NCI-H1436 treated with DMSO at 0.1 percent for 48 hours (cell line): ENCODE data around the gene CFAP221.
"Not testable (repeated sequence)": the region's sequence is repeated elsewhere in the genome, so short reads cannot be mapped to it uniquely, and the experiment has no call there.

ENCODE experiments used
- DNase-seq: peaks from one replicate; lab custom pipeline; 2025; lab: John Stamatoyannopoulos, UW

CFAP221 gene

DNA sequence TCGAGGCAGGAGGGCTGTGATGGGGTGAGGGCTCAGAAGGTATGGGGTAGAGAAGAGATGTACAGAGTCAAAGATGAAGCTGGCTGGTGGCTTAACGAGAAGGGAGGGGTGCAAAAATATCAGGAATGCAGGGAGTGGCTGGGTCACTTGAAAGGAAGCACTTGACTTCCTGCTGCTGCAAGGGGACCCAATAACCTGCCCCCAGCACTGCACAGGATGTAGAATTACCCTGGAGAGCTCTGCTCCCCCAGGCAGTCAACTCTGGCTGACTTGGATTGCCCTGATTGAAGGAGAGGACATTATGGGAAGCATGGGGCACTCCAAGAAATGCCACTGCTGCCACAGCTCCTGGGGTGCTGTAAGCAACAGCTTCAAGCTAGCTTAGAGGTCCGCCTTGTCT, 41.8 kb downstream of the CFAP221 start:
- DNase-seq, result no peak

GRCh38 chr2:119590873-119591272, 46.6 kb downstream of the CFAP221 start:
- no peak for DNase-seq

DNA sequence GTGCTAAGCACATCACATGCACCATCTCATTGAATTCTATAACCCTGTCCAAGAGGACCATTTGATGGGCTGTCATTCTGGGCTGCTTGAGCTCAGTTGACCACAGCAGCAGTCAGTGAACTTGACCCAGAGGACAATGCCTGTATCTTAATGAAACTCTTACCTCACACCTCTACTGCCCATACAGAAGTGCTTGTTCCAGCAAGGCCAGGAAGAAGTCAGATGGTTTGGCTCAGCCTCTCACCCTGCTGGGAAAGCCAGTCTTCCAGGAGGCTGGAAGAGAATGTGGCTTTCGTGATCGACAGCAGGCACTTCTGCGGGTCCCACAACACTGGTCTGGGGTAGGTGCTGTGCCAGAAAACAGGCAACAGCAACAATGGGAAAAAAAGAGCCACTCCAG, 47.3 kb downstream of the CFAP221 start:
- DNase-seq, result no peak

DNA sequence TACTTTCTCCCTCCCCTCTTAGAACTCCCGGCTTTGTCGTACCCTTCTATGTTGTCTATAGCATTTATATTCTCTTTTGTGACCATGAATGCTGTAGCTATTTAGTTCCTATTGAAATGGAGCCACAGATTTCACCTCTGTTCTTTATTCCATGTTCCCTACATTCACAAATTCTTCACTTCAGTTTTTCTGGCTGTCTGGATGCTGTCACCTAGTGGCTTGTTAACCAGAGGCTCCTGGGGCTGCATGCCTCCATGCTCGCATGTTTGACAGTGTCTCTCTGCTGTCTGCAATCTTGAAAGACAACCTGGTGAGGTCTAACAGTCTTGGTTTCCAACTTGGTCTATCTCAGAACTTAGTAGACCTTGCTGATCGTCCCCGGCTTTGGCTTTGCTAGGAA, 48.2 kb downstream of the CFAP221 start:
- no peak for DNase-seq

- DNase-seq, result no peak
Observed at GRCh38 chr2:119596638-119597037, 52.4 kb downstream of the CFAP221 start.

DNA sequence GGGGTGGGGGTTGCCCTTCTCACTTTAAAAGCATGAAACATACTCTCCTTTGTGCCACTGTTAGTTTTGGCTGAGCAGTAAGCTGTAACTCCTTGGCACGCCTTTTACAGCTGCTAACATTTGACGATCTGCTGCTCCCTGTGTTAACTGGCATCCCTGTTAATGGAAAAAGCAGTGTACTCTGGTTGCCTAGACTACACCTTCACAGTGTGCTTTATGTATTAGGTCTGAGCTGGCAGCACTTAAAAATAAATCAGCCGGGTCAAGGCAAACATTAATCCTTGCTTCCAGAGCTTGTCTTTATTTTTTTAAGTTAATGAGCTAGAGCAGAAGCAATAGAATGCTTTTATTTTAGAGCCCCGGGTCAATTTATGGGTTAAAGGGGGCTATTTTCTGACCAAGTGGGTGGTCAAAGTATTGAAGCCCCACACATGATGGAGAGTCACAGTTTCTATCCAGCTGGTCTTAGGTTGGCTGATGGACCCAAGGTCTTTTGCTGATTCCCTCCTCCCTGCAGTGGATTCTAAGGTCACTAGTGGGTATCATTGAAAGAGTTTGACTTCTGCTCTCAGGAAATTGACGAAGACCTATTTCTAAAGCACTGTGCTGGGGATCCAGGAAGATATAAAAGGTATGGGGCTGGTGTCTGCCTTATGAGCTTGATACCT, 54.5 kb downstream of the CFAP221 start:
- no peak for DNase-seq

DNA sequence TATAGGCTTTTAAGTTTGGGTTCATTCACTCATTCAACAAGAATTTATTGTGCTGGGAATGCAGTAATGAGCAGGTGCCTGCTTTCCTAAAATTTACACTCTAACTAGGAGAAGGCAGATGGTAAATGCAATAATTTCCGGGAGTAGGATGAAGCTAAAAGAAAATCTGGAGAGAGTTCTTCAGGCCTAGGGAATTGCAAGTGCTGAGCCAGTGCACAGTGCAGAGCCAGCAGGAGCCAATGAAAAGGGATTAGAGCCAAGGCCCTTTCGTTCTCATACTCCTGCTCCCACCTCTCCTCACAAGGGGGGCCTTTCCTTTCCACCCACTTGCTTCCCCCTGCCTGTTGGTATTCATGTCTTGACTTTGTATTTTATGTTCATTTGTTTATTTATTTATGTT, 55.1 kb downstream of the CFAP221 start:
- no peak for DNase-seq

GRCh38 chr2:119605096-119605495, 60.8 kb downstream of the CFAP221 start:
- no peak for DNase-seq

DNA sequence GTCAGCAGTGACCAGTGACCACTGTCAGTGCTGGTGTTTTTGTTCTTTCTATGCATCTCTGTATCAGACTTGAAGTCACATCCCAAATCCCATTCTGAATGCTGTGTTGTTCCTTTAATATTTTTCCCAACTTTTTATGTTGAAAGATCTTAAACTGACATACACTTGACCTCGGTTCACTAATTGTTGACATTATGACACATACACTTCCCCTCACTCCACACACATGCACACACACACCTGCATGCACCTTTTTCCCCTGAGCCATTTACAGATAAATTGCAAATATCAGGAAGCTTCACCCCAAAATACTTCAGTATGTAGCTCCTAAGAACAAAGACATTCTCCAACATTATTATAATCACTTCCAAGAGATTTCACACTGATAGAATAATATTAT, 62.4 kb downstream of the CFAP221 start:
- no peak for DNase-seq

DNA sequence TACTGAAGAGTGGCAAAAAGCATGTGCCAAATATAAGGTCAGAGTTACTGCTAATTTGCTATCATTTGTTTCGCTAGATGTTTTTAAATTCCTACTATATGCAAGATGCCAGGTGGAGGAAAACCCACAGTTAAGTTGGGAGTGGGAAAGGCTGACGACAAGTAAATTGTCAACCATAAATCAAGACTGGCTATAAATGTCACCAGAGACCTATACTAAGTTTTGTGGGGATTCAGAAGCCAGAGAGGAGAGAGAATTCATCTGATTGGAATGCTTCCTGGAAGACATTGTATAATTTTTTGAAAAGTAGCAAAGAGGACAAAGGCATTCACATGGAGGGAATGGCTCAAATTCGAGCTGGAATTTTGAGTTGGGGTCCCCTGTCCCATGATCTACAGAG, 64.3 kb downstream of the CFAP221 start:
- DNase-seq, result no peak

GRCh38 chr2:119609337-119609736, 65.1 kb downstream of the CFAP221 start:
- DNase-seq, result no peak

- not testable (repeated sequence) for DNase-seq
Observed at GRCh38 chr2:119614140-119614539, 69.9 kb downstream of the CFAP221 start.

DNA sequence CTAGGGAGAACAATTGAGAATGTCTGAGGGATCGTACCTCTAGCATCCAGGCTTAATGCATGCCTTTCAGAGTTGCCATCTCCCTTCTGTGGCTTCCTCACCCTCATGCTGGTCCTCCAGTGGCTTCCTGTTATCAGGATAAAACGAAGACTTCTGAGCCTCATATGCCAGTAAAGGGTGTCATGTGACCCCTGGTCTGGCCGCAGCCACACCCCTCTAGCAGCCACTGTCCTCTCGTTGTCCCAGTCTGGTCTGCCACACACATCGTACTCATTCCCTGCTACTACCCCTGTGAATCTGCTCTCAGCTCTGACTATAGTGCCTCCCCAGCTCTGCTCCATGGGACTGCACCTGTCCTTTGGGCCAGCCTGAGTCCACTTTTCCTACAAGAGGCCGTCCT, 72.2 kb downstream of the CFAP221 start:
- no peak for DNase-seq

GRCh38 chr2:119617455-119617854, 73.2 kb downstream of the CFAP221 start:
- no peak for DNase-seq

DNA sequence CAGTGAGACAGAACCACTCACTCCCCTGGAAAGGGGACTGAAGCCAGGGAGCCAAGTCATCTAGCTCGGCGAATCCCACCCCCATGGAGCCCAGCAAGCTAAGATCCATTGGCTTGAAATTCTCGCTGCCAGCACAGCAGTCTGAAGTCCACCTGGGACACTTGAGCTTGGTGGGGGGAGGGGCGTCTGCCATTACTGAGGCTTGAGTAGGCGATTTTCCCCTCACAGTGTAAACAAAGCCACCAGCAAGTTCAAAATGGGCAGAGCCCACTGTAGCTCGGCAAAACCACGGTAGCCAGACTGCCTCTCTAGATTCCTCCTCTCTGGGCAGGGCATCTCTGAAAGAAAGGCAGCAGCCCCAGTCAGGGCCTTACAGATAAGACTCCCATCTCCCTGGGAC, 74.5 kb downstream of the CFAP221 start:
- not testable (repeated sequence) for DNase-seq

GRCh38 chr2:119625226-119625625, 81.0 kb downstream of the CFAP221 start:
- no peak for DNase-seq

- DNase-seq, result no peak
Observed at GRCh38 chr2:119629323-119629825, 85.1 kb downstream of the CFAP221 start.

GRCh38 chr2:119630121-119630520, 85.9 kb downstream of the CFAP221 start:
- DNase-seq, result no peak

DNA sequence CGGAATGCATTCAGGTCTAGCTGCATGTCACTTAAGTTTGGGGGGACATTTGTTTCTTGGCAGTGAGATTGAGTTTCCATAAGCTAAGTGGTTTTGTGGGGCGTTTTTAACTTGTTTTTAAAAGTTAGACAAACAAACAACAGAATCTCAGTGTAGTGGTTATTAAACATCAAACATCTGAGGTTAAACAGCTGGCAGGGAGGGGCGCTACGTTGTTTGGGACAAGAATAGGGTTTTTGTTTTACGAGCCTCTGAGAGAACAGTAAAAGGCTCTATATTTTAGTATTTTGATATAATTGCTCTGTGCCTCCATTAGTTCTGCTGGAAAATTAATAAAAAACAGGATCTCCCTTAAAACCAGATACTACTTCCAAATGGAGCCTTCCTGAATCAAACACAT, 93.1 kb downstream of the CFAP221 start:
- DNase-seq, result no peak

DNA sequence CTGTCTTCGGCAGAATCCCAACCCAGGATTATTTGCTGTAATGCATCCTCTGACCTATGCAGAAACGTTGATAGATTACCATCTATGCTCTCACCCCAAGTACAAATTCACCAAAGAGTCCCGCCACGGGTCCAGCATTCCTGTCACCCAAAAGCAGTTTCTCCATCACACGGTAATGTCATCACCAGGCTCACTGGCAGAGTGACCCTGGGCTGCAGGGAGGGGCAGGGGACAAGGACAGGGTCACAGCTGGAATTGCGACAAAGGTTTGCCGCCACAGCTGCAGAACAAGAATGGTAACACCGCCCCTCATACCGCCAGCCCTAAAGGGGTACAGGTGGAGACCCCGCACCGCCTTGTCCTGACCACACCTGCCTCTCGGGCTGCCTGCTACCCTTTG, 94.0 kb downstream of the CFAP221 start:
- DNase-seq, result no peak

DNA sequence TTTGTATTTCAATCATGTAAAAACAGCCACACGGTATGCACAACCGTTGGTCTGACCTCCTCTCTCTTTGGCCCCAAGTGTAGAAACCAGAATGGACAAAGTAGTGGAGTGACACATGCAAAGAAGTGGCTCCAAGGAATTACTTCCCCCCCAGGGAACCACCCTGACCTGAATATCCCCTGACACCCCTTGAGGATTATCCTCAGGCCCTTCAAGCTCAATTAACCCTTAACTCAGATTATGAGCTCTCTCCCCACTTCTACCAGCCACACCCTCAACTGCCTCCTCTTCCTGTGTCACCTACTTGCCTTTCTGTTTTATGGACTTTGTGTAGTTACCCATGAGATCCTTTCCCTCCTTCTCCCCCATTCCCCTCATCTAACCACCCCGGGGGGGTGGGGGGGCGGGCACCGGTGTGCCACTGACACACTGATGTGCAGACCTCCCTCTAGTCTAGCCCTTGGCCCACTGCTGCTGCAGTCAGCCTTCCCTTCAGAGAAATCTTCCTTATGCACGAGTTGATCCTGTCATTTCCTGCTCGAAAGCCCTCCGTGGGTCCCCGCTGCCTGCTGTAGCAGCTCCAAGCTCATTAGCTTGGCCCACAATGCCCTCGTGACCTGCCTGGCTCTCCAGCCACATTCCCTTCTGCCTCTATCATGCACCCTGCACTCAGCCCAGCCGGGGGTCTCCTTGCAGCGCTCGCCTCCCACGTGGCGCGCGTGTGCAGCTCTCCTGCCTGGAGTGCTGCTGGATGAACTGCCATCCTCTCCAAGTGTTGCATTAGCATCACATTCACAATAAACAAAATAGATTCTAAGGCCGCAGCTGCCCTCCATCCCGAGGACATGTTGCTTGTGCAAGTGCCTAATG, 94.7 kb downstream of the CFAP221 start:
- no peak for DNase-seq

- no peak for DNase-seq
Observed at GRCh38 chr2:119641562-119642258, 97.5 kb downstream of the CFAP221 start.

- DNase-seq, result no peak
Observed at GRCh38 chr2:119644186-119644585, 99.9 kb downstream of the CFAP221 start.
